ENCODE results near the gene JUN.

The JUN gene

DNA sequence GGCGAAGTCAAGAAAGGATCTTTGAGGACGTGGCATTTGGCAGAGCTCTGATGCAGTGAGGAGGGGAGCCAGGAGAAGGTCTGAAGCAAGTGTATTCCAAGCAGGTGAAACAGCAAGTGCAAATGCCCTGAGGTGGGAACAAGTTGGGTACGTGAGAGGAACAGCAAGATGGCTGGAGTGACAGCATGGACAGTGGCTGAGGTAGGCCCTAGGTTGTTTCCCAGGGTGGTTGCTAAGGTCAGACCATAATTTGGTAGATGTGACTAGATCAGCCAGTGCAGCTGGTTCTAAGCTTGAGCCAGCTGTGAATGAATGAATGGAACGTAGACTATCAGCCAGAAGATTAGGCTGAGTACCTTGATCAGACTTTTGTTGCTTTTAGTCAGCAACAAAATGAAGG is 37.5 kb upstream of the JUN start:
- no peak for DNase-seq (ENCODE audit: insufficient read length, low spot score)
- TF ChIP-seq, protein P1, sequence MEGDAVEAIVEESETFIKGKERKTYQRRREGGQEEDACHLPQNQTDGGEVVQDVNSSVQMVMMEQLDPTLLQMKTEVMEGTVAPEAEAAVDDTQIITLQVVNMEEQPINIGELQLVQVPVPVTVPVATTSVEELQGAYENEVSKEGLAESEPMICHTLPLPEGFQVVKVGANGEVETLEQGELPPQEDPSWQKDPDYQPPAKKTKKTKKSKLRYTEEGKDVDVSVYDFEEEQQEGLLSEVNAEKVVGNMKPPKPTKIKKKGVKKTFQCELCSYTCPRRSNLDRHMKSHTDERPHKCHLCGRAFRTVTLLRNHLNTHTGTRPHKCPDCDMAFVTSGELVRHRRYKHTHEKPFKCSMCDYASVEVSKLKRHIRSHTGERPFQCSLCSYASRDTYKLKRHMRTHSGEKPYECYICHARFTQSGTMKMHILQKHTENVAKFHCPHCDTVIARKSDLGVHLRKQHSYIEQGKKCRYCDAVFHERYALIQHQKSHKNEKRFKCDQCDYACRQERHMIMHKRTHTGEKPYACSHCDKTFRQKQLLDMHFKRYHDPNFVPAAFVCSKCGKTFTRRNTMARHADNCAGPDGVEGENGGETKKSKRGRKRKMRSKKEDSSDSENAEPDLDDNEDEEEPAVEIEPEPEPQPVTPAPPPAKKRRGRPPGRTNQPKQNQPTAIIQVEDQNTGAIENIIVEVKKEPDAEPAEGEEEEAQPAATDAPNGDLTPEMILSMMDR (IDR thresholded peaks at IDR 0.05; ENCODE audit: insufficient read depth, missing control alignments) = no peak
- FAIRE-seq = no peak

DNA sequence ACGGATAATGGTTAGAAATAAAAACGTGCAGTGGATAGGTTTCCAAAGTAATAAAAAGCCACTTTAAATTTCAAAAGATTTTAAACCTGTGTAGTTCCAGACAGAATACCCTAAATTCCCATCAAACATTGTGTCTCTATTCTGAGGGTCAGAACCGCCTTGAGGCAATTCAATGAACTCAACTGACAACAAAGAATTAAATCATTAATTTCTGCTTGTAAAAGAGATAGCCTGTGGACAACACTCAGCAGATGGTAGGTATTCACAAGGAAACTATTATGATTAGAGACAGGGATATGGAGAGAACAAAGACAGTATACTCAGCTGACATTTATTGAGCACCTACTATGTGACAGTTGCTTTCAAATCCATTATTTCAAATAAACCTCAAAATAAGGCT is 35.1 kb upstream of the JUN start:
- TF ChIP-seq, protein P1 (IDR thresholded peaks at IDR 0.05; ENCODE audit: insufficient read depth, missing control alignments) = no peak
- no peak for FAIRE-seq
- DNase-seq (ENCODE audit: insufficient read length, low spot score) = no peak

DNA sequence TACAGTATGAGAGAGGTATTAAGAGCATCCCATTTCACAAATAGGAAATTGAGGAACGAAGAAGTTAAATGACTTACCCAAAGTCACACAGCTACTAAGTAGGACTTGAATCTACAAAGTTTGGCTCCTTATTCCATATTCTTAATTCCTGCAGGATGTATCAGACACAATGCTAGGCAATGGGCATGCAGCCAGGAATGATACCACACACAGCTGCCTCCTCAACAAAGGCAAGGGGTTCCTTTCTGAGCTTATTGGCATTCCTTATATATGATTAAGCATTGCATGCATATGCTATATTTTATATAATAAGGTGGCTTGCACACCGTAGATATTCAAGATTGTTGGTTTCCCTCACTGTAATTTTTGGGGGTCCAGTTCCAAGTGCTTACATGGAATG is 34.2 kb upstream of the JUN start:
- DNase-seq (ENCODE audit: insufficient read length, low spot score) = no peak
- no peak for FAIRE-seq
- TF ChIP-seq, protein P1 (IDR thresholded peaks at IDR 0.05; ENCODE audit: insufficient read depth, missing control alignments) = no peak

DNA sequence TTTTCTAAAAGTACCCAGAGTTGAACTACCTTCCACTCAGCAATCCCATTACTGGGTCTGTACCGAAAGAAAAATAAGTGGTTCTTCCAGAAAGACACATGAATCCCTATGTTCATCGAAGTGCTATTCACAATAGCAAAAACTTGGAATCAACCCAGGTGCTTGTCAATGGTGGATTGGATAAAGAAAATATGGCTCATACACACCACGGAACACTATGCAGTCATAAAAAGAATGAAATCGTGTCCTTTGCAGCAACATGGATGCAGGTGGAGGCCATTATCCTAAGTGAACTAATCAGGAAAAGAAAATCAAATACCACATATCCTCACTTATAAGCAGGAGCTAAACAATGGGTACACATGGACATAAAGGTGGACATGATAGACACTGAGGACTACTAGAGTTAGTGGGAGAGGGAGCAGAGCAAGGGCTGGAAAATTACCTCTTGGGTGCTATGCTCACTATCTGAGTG is 32.9 kb upstream of the JUN start:
- no peak for DNase-seq (ENCODE audit: insufficient read length, low spot score)
- FAIRE-seq = no peak
- TF ChIP-seq, protein P1 (IDR thresholded peaks at IDR 0.05; ENCODE audit: insufficient read depth, missing control alignments) = no peak

DNA sequence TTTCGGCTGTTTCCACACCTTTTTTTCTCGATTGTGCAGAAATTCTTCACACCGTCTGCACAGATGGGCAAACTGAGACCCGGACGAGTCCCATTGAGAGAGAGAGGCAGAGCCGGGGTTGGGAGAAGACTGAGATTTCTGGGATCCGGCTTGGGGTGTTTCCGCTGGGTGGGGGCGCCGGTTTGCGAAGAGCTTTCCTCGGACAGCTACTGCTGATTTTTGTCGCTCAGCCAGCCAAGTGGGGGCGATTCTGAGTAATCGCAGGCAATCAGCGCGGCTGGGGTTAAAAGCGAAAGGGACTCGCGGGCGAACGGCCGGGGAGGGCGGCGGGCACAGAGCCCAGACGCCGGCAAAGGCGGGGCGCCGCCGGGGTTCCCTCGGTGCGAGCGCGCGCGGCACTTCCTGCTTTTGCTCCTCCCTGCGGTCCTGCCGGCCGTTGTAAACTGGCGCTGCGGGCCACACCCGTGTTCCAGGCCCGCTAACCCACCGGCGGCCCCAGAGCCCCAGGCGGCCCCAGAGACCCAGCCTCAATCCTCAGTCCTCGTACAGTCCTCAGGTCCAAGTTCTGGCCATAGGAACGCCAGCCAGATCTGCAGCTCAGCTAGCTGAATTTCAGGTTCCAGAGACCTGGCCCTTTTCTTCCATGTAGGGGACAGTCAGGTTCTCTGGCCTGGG is 32.4 kb upstream of the JUN start:
- TF ChIP-seq, protein P1 (IDR thresholded peaks at IDR 0.05; ENCODE audit: insufficient read depth, missing control alignments) = no peak
- DNase-seq (ENCODE audit: insufficient read length, low spot score) (peak; percentile 41), FAIRE-seq (no peak)

DNA sequence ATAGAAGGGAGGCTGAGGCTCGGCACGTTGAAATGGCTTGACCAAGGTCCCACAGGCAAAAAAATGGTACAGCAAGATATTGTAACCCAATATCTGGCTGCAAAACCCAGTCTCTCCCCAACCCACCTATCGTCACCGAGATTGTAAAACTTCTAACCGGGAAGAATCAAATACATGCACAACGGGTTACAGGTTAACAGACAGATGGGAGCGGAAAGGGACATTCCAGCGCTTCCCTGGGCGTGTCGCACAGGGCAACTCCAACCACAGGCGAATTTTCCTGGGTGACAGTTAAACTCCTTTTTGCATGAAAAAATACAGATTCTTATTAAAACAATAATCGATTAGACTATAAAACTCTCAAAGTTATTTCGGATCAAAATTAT is 31.8 kb upstream of the JUN start:
- FAIRE-seq (no peak), DNase-seq (ENCODE audit: insufficient read length, low spot score) (no peak)
- TF ChIP-seq, protein P1 (IDR thresholded peaks at IDR 0.05; ENCODE audit: insufficient read depth, missing control alignments) = no peak

DNA sequence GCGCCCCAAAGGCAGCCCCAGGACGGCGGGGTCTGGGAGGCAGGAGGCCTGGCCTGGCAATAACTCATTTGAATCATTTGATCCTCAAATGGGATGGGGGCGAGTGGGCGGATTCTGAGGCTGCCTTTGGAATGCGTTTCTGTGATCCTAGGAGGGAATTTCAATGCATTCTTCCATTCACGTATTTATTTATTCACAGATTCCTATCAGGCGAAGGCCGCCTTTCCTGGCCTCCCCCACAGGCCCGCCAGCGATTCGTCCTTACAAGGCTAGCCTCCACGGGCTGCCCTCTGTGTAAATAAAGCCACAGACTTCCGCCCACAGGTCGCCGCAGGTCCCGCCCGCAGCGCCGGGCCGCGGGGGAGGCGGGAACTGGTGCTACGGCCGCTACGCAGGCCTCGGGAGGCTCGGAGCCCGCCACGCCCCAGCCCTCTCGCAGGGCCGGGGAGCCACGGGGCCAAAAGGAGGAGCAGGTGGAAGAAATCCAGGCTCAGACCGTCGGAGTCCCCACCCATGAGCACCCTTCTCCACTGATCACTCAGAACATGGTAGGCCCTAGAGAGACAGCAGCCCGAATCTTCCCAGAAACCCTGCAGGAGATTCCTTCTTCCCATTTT is 31.3 kb upstream of the JUN start:
- TF ChIP-seq, protein P1 (IDR thresholded peaks at IDR 0.05; ENCODE audit: insufficient read depth, missing control alignments) = no peak
- DNase-seq (ENCODE audit: insufficient read length, low spot score) (no peak), FAIRE-seq (no peak)
